Measurements from ENCODE around the gene KDR.

Gene KDR

GRCh38 chr4:55077577-55077976 is 47.8 kb downstream of the KDR start:
- no peak for DNase-seq

- no peak for DNase-seq
Observed at GRCh38 chr4:55075823-55076716, 49.3 kb downstream of the KDR start.

- DNase-seq = no peak
Observed at GRCh38 chr4:55075376-55075775, 50.0 kb downstream of the KDR start.

GRCh38 chr4:55074386-55074785 is 51.0 kb downstream of the KDR start:
- no peak for DNase-seq

DNA sequence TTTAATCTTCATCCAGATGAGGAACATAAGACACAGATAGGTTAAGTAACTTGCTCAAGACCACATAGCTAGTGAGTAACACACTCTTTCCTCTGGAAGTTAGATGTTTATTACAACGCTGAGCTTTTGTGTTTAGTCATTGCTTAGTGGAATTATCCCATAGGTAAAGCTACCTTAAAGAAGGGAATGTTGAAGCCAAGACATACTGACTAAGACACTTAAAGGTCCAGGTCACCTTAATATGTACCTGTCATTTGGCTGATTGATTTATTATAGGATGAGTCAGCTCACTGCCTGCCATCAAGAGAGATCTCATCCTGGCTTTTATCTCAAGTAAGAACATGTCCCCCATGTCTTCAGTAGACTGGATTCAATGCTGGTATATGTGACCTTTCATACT is 53.4 kb downstream of the KDR start:
- no peak for DNase-seq

DNA sequence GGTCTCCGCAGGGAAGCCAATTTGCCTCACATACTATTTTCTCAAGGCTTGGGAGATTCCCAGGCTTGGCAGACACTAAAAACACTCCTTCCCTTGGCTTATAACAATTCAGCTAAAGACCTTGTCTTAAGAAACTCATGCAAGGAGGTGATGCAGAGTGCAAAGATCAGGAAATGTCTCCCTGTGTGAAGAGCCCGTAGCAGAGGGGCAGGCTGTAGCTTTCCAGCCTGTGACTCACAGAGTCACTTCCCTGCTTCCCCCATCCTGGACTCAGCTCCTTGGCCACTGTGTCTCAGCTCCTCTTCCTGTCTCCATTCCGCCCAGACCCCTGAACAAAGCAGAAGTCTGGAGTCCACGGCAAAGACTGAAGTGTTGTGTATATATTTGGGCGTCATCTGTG is 56.1 kb downstream of the KDR start:
- no peak for DNase-seq

- no peak for DNase-seq
Observed at GRCh38 chr4:55068522-55068921, 56.9 kb downstream of the KDR start.

DNA sequence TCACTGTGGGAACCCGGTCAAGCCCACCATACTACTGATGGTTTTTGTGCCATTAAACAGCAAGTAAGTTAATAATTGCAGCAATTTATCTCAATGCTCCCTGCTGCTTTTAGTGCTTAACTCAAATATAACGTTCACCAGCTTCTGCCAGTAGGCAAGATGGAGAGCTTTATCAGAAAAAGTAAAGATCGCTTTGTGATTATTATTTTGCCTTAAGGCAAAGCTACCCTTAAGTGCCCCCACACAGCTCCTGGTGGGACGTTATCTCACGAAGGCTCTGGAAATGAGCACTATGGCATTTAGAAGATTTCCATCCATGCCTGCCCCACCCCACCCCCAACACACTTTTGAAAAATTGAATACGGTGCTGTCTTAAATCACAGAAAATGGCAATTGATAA is 59.4 kb downstream of the KDR start:
- DNase-seq = no peak

GRCh38 chr4:55055529-55055928 is 69.9 kb downstream of the KDR start:
- DNase-seq = no peak

- no peak for DNase-seq
Observed at GRCh38 chr4:55051532-55051931, 73.9 kb downstream of the KDR start.

GRCh38 chr4:55050418-55050950 is 74.9 kb downstream of the KDR start:
- no peak for DNase-seq

GRCh38 chr4:55038176-55038890 is 87.1 kb downstream of the KDR start:
- DNase-seq = no peak

GRCh38 chr4:55037728-55038127 is 87.7 kb downstream of the KDR start:
- no peak for DNase-seq

GRCh38 chr4:55036405-55036804 is 89.0 kb downstream of the KDR start:
- no peak for DNase-seq

DNA sequence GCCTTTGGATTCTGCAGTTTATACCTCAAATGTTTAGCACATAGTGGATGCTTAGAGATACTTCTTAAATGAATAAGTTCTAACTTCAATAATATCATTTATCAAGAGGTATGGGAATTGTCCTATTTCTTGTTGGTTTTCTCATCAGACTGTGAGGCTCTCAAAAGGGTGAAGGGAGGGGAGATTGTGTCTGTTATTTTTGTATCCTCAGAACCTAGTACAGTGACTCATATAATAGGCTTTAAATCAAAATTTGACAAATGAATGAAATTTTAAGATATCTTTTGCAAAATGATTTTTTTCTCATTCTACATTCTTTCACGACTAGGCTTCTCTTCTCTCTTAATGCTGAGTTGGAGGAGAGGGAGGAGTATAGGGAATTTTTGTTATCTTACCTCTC is 89.5 kb downstream of the KDR start:
- DNase-seq = no peak

GRCh38 chr4:55033296-55033695 is 92.1 kb downstream of the KDR start:
- DNase-seq = no peak

GRCh38 chr4:55032788-55033187 is 92.6 kb downstream of the KDR start:
- DNase-seq = no peak

- DNase-seq = no peak
Observed at GRCh38 chr4:55032179-55032578, 93.2 kb downstream of the KDR start.

- no peak for DNase-seq
Observed at GRCh38 chr4:55031158-55031557, 94.2 kb downstream of the KDR start.

- DNase-seq = no peak
Observed at GRCh38 chr4:55030589-55030988, 94.8 kb downstream of the KDR start.

DNA sequence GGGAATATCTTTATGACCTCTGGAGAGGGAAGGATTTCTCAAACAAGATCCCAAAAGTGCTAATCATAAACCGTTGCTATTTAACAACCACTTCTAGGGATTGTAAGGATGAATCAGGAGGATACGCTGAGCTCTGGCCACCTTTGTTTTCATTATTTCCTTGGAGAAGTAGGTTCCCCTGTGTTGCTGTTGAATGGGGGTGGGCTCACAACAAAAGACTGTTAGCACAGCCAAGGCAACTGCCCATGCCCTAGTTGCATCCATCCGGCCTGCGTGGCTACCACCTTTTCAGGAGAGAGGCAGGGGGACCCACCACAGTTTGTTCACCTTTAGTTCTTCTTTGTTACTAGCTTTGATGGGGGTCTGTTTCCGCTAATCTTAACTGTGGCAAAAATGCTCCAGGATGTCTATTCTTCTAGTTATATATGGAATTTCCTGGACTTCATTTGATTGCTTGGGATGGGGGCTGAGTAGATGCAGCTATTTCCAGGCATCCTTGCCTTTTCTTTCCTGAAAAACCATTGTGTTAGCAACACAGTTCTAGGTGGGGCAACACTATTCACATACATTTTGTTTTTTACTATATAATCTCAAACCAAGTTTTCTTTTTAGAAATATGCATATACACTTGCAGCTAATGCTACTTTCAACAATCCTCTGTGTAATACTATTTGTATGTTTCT is 95.4 kb downstream of the KDR start:
- DNase-seq = no peak

- DNase-seq = no peak
Observed at GRCh38 chr4:55029321-55029720, 96.1 kb downstream of the KDR start.

Data from CD4-positive, alpha-beta T cell treated with Interleukin-1 beta for 1 hour (primary cell).